Central memory CD8-positive, alpha-beta T cell (primary cell): ENCODE results near the gene CDK18.

ENCODE experiments used
- ATAC-seq: fragments of 150-1000 bp; cut with Tn5 transposase; replicated peaks from 2 replicates; pipeline ENCODE4 v1.10.0; 2022; ENCODE audit warnings: mild to moderate bottlenecking, moderate FRiP score, moderate number of reproducible peaks; ENCODE audit not compliant: poor library complexity, severe bottlenecking; ENCODE audit errors: extremely low read depth
- DNase-seq, 2 donors: peaks; one replicate each; pipeline ENCODE4 v3.0.0; 2021; ENCODE audit warnings: low spot score in 2 of 2
- H3K27ac Mint-ChIP-seq: one replicate; pipeline ENCODE4 v1.8.0; 2022; ENCODE audit warnings: low read depth, mild to moderate bottlenecking, moderate library complexity, mixed read lengths
- H3K27me3 Mint-ChIP-seq: one replicate; pipeline ENCODE4 v1.8.0; 2022; ENCODE audit warnings: mixed read lengths
- H3K36me3 Mint-ChIP-seq: one replicate; pipeline ENCODE4 v1.8.0; 2022; ENCODE audit warnings: mild to moderate bottlenecking, moderate library complexity, mixed read lengths; ENCODE audit not compliant: insufficient read depth
- H3K4me1 Mint-ChIP-seq: one replicate; pipeline ENCODE4 v1.8.0; 2022; ENCODE audit warnings: mixed read lengths
- H3K4me3 Mint-ChIP-seq: one replicate; pipeline ENCODE4 v1.8.0; 2022; ENCODE audit warnings: mild to moderate bottlenecking, moderate library complexity, mixed read lengths
- H3K9me3 Mint-ChIP-seq: one replicate; pipeline ENCODE4 v1.8.0; 2022; ENCODE audit warnings: mixed read lengths

Gene CDK18

DNA sequence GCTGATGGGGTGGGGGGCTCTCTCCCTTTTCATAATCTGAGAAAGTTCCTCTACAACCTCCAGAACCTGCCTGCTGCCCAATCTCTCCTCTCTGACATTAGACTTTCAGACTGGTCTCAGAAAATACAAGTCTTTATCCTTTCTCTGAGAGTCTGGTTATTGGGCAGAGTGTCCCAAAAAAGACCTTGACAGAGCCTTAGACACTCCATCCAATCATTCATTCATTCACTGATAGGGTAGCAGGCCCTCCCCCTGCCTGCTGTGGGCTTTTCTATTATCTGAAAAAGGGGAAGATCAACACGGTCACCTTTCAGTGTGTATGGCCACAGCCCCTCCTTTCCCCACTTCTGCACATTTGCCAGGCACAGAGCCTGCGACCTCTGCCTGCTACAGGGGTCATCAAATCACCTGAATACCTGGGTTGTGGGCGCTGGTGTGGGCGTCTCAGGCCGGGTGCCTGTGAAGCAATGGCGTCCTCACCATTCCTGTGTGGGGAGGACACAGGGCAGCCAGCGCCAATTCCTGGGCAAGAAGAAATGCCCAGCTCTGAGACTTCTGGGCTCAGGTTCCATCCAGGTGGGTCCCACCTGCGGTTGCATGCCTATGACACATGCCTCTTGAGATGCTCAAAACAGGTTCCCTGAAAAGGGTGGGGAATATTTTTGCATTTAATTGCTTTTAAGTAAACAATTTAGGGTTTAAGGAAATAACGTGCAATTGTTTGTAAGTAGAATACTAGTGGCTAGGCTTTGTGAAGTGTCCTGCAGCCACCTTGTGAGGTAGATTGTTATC is 74.5 kb downstream of the CDK18 start:
- Mint-ChIP-seq H3K36me3 (peaks cover 1% of the 10 kb centered on the region), H3K4me1 (no peaks in the 10 kb centered on the region), H3K9me3 (no peaks in the 10 kb centered on the region), H3K27ac (no peak overlapping the region), H3K27me3 (peaks cover 59% of the 10 kb centered on the region), H3K4me3 (no peak overlapping the region)
- ATAC-seq = no peak
- no peak for DNase-seq

DNA sequence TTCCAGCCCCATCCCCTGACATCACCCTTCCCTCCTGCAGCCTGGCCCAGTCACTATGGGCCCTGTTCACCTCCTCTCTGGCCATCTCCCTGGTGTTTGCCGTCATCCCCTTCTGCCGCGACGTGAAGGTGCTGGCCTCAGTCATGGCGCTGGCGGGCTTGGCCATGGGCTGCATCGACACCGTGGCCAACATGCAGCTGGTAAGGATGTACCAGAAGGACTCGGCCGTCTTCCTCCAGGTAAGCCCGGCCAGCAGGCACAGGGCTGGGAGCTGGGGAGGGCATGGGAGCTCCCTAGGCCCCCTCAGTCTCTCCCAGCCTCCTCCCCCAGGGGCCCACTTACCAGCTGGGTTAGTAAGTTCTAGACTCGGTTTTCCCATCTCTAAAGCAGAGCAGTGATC is 75.2 kb downstream of the CDK18 start:
- H3K27me3 Mint-ChIP-seq = peaks cover 59% of the 10 kb centered on the region
- H3K36me3 Mint-ChIP-seq = peaks cover 1% of the 10 kb centered on the region
- no peaks in the 10 kb centered on the region for H3K9me3 Mint-ChIP-seq
- H3K4me1 Mint-ChIP-seq = no peaks in the 10 kb centered on the region
- DNase-seq (no peak), ATAC-seq (no peak)
- H3K4me3 Mint-ChIP-seq = no peak overlapping the region
- H3K27ac Mint-ChIP-seq = no peak overlapping the region

DNA sequence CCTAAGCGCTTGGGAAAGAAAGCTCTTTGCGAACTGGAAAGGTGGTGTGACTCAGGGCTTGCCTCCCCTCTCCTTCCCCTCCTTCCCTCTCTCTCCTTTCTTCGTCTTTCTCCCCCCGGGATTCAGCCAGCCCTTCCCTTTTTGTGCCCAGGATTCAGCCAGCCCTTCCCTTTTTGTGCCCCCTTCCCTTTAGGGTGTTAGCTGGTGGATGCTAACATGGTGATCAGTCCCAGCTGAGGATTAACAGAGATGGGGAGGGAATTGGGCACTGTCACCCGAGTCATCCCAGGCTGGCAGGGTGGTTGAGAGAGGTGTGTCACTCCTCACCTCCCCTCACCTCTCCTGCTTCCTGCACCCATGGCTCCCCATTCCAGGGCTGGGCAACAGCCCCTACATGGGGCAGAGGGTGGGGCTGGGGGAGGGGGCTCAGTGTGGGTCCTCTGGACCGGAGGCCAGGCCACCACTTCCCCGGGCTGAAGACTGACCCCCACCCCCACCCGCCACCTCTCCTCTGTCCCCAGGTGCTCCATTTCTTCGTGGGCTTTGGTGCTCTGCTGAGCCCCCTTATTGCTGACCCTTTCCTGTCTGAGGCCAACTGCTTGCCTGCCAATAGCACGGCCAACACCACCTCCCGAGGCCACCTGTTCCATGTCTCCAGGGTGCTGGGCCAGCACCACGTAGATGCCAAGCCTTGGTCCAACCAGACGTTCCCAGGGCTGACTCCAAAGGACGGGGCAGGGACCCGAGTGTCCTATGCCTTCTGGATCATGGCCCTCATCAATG is 75.9 kb downstream of the CDK18 start:
- peaks cover 59% of the 10 kb centered on the region for H3K27me3 Mint-ChIP-seq
- ATAC-seq (no peak), DNase-seq (no peak)
- H3K4me1 Mint-ChIP-seq = no peaks in the 10 kb centered on the region
- peaks cover 1% of the 10 kb centered on the region for H3K36me3 Mint-ChIP-seq
- no peak overlapping the region for H3K4me3 Mint-ChIP-seq
- no peaks in the 10 kb centered on the region for H3K9me3 Mint-ChIP-seq
- H3K27ac Mint-ChIP-seq = no peak overlapping the region

DNA sequence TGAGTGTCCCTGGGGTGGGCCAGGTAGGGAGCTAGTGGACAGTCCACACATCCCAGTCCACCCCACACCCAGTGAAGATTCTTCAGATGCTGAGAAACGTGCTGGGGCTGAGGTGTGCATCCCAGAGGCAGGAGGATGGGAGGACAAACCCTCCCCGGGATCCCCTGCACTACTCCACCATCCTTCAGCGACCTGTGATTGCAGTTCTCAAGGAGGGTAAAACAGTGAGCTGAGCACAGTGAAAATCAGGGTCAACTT is 76.4 kb downstream of the CDK18 start:
- H3K9me3 Mint-ChIP-seq = no peaks in the 10 kb centered on the region
- peaks cover 57% of the 10 kb centered on the region for H3K27me3 Mint-ChIP-seq
- no peaks in the 10 kb centered on the region for H3K4me1 Mint-ChIP-seq
- H3K27ac Mint-ChIP-seq = no peak overlapping the region
- H3K4me3 Mint-ChIP-seq = no peak overlapping the region
- DNase-seq = no peak
- H3K36me3 Mint-ChIP-seq = peaks cover 1% of the 10 kb centered on the region
- no peak for ATAC-seq

DNA sequence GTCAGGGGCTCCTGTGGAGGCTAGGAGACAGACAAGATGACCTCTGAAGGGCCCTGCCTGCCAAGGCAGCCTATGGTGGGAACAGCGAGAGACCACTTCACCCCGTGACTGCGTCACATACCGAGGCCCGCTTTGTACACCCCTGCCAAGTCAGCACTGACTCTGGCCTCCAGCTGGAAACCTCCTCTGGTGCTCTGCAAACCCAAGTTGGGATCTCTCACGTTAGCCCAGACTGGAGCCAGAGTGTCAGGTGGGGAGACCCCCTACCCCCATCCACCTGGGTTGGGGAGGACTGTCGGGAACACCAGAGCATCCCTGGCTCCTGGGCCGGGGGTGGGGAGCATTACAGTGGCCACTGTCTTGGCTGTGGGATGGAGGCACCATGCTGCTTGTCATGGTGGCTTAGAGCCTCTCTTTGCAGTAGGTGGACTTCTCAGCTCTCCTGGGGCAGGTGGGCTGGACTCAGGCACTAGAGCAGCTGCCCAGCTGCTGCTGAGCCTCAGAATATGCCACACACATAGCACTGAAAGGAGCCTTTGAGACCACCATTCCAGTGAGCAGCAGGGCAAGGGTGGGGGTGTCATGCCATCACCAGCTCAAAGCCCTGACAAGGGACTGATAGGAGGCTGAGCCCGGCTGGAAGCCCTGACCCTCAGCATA is 77.0 kb downstream of the CDK18 start:
- Mint-ChIP-seq H3K9me3 (no peaks in the 10 kb centered on the region), H3K36me3 (peaks cover 1% of the 10 kb centered on the region), H3K27me3 (peaks cover 51% of the 10 kb centered on the region), H3K4me3 (no peak overlapping the region), H3K4me1 (no peaks in the 10 kb centered on the region), H3K27ac (no peak overlapping the region)
- ATAC-seq (no peak), DNase-seq (no peak)

DNA sequence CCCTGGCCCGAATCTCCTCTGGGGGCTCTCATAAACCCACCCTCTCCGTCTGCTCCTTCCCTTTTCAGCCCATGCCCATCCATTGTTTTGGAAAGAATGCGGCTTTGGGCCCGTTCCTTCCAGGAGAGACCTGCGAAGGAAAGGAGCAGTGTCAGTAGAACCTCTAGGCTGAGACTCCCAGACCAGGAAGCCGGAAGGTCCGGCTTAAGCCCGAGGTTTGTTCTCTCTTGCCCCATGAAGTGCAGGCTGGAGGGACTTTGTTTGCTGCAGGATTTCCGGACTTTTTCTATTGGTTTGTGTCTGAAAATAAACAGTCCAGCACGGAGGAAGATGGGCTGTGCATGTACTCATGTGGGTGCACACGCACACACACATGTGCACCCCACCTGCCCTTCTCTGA is 77.6 kb downstream of the CDK18 start:
- no peak overlapping the region for H3K4me3 Mint-ChIP-seq
- H3K27me3 Mint-ChIP-seq = peaks cover 45% of the 10 kb centered on the region
- no peak overlapping the region for H3K27ac Mint-ChIP-seq
- H3K36me3 Mint-ChIP-seq = peaks cover 1% of the 10 kb centered on the region
- ATAC-seq = no peak
- no peaks in the 10 kb centered on the region for H3K4me1 Mint-ChIP-seq
- no peaks in the 10 kb centered on the region for H3K9me3 Mint-ChIP-seq
- DNase-seq = no peak
